GM18502 (cell line): ENCODE data around the gene TRAPPC3L.
"Not testable (repeated sequence)": the region's sequence is repeated elsewhere in the genome, so short reads cannot be mapped to it uniquely, and the experiment has no call there.

Source experiments
- ATAC-seq: cut with Tn5 transposase; IDR thresholded peaks from one replicate; pipeline ENCODE4 v1.9.1; 2021; ENCODE audit warnings: mild to moderate bottlenecking; ENCODE audit not compliant: unreplicated experiment, poor library complexity

Gene TRAPPC3L

GRCh38 chr6:116518621-116519368 is 26.7 kb downstream of the TRAPPC3L start:
- no peak for ATAC-seq

- no peak for ATAC-seq
These were observed 30.3 kb downstream of the TRAPPC3L start for GRCh38 chr6:116515141-116515540.

DNA sequence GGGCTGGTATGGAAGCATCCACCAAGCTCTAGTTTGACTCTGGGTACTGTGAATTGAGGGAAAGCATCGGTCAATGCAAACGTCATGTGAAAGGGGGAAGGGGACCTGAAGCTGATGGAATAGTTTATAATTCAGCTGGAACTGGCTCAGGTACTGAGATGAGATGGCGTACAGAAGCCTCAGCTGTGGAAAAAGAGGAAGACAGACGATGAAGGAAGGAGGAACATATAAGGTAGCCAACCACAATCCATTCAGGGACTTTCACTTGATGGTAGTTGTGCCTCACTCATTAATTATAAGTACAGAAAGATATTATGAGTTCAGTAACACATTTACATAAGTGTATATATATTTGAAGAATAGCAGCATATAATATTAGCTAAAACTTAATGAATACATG is 31.4 kb downstream of the TRAPPC3L start:
- ATAC-seq = no peak

- ATAC-seq = no peak
These were observed 32.1 kb downstream of the TRAPPC3L start for GRCh38 chr6:116513224-116513875.

- ATAC-seq = no peak
These were observed 32.8 kb downstream of the TRAPPC3L start for GRCh38 chr6:116512734-116513133.

DNA sequence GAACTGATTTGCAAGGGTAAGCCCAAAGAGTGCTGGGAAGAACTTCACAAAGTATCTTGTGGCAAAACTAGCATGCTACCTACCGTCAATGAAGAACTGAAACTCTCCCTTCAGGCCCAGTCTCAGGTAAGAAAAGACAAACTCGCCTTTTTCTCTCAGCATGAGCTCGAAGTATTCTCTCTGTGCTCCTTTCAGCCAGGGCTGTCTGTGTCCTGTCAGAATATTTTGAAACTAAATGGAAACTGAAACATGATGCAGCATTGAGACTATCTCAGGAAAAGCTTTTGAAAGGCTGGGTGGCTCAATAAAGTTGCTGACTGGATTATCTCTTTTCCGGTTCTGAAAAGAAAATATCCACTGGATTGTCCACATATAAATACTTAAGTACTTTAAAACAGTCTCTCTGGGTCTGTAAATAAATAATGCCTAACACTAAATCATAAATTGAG is 33.3 kb downstream of the TRAPPC3L start:
- peak; percentile 91 for ATAC-seq

DNA sequence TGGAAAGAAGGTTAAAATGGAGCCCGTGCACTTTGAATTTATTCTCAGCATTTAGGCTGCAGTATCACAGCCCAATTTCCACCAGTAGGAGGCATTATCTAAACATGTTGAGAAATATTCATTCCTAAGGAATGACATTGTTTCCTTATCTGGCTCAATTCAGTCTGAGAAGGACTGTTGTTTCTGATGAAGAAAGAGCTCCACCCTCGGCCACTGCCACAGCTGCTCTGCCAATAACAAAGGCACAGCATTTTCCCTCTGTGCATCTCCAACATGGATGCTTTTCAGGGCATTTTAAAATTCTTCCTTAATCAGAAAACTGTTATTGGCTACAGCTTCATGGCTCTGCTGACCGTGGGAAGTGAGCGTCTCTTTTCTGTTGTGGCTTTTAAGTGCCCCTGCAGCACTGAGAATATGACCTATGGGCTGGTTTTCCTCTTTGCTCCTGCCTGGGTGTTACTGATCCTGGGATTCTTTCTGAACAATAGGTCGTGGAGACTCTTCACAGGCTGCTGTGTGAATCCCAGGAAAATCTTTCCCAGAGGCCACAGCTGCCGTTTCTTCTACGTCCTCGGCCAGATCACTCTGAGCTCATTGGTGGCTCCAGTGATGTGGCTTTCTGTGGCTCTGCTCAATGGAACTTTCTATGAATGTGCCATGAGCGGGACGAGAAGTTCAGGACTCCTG is 33.9 kb downstream of the TRAPPC3L start, which contains the start of gene CALHM5:
Gene CALHM5 (plus strand): TSS at position 216 of the 687 bp plus-strand sequence. CDS start 58 bp downstream, at position 274.
- ATAC-seq = peak; percentile 13

DNA sequence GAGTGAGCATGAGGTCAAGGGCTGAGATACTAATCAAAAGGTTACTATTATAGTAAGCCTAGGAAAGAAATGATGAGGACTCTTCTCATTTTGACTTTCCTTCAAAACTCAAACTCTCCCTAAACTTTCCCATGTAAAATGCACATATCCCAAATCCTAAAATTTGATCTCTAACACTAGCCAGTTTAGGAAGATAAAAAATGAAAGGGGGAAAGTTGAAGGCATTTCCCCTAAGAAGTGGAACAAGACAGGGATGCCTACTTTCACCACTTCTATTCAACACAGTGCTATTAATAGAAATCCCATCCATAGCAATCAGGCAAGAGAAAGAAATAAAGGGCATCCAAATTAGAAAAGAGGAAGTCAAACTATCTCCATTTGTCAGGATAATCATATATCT is 37.0 kb downstream of the TRAPPC3L start:
- no peak for ATAC-seq

GRCh38 chr6:116507324-116507723 is 38.2 kb downstream of the TRAPPC3L start:
- ATAC-seq = no peak

DNA sequence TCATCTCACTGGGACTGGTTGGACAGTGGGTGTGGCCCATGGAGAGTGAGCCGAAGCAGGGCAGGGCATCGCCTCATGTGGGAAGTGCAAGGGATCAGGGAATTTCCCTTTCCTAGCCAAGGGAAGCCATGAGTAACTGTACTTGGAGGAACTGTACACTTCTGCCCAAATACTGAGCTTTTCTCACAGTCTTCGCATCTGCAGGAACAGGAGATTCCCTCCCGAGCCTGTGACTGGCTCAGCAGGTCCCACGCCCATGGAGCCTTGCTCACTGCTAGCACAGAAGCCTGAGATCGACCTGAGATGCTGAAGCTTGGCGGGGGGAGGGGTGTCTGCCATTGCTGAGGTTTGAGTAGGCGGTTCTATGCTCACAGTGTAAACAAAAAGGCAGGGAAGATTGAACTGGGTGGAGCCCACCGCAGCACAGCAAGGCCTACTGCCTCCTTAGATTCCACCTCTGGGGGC is 44.5 kb downstream of the TRAPPC3L start:
- ATAC-seq = no peak

DNA sequence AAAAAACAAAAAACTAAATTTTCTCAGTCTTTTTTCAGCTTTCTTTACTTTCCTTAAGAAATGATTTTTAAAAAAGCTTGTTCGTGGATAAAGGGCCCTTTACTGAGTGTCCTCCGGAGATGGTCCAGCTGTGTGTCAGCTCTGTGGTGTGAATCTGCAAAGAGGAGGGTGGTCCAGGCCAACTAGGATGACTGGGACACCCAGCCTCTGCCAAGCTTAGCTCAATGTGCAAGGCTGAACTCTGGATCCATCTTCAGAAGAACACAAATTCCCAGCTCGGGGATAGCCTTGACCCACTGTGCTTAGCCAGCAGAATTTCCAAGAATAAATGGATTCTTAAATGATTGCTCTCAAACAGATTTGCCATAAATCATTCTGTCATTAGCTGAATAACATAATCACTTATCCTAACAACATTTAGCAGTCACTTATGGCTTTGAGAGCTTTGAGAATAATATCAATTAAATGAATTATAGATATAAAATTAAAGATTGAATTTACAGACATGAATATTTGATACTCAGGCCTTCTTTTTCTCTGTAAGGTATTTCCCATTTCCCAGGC is 48.3 kb downstream of the TRAPPC3L start:
- ATAC-seq = no peak

- ATAC-seq = not testable (repeated sequence)
These were observed 50.3 kb downstream of the TRAPPC3L start for GRCh38 chr6:116495161-116495560.

GRCh38 chr6:116492331-116493067 is 53.0 kb downstream of the TRAPPC3L start:
- ATAC-seq = no peak

GRCh38 chr6:116491610-116492330 is 53.7 kb downstream of the TRAPPC3L start:
- ATAC-seq = no peak

DNA sequence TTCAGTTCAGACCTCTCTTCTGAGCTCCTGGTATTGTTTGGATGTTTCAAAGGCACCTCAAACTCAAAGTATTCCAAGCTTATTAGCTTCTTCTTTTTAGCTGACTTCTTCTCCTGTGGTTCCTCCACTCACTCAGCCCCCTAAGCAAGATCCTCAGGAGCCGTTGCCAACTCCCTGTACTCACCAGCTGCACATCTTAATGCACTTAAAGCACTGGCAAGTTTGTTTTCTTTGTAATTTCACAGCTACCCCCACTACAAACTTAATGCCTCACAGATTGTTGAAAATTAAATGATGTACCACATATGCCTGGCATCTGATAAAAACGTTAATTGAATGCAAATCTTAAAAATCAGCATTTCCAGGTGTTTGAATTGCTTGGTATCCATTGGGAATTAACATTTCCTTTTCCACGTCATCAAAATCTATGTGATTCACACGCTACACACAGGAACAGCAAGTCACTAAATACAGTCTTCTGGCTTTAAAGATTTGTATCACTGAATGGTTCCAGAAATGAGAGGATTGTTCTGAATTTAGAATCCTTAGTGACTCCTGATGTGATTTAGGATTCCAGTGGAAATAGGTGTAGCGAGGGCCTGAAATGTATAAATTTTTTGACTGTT is 59.8 kb downstream of the TRAPPC3L start:
- no peak for ATAC-seq

DNA sequence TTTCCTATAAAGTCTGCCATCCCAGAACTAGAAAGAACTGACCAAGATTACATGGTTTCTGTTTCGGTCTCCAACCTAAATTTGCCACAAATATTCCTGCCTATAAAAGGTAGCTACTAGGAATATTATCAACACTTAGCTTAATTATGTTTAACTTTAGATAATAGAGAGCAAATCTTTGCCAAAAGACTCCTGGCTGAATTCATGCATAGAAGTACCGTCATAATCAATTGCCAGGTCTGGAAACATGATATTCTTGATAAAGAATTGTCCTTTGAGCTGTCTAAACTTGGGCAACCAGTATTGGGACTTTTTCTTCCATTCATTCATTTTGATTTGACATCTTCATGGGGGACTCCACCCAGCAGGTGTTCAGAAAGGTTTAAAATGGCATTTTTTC is 61.9 kb downstream of the TRAPPC3L start:
- ATAC-seq = no peak

- no peak for ATAC-seq
These were observed 62.7 kb downstream of the TRAPPC3L start for GRCh38 chr6:116482780-116483179.

- ATAC-seq = peak; percentile 100
These were observed 69.3 kb downstream of the TRAPPC3L start for GRCh38 chr6:116476002-116476678.
